IMR-90 (cell line): Measurements from ENCODE around the gene ST6GALNAC2. TPM values are rescaled to one million over a fixed set of nuclear protein-coding genes. Genes with fewer than 3 reads are reported as not detected.

Source experiments
- ATAC-seq: fragments of 200-7000 bp; cut with Tn5 transposase; 2 replicates; pipeline ENCODE4 v1.9.1; 2020; ENCODE audit warnings: low read depth, mild to moderate bottlenecking, moderate library complexity
- BruUV-seq: library from RNA; stranded (reverse); fragments of 400-500 nt; replicated peaks from 2 replicates; lab custom pipeline; 2021; lab: Mats Ljungman, UMichigan
- CTCF ChIA-PET: fragments of 300-600 bp; formaldehyde crosslinking; extraction: SDS; loops from one replicate; lab custom pipeline; 2021; ENCODE audit warnings: antibody characterized with exemption; lab: Yijun Ruan, JAX
- POLR2A ChIA-PET: fragments of 300-600 bp; sonication (Branson Sonifier 250); formaldehyde crosslinking; loops from one replicate; lab custom pipeline; 2022; ENCODE audit warnings: antibody characterized with exemption; ENCODE audit not compliant: unreplicated experiment; lab: Charles Lee
- DNase-seq: peaks from one replicate; pipeline ENCODE4 v3.0.0; 2013
- H2AFZ ChIP-seq: replicated peaks from 2 replicates; pipeline ENCODE3; 2013; ENCODE audit warnings: low read length, mild to moderate bottlenecking; ENCODE audit not compliant: poor library complexity
- H2AK5ac ChIP-seq: 2 replicates; pipeline ENCODE4 v1.6.1; 2013; ENCODE audit warnings: low read depth, low read length, inconsistent platforms
- H2AK9ac ChIP-seq: replicated peaks from 2 replicates; pipeline ENCODE3; 2013; ENCODE audit warnings: mild to moderate bottlenecking, low read depth, low read length, moderate library complexity; ENCODE audit not compliant: poor library complexity
- H2BK120ac ChIP-seq: 2 replicates; pipeline ENCODE4 v1.6.1; 2013; ENCODE audit warnings: low read depth, low read length, inconsistent platforms
- H2BK15ac ChIP-seq: 3 replicates; pipeline ENCODE4 v1.6.1; 2013; ENCODE audit warnings: low read depth, low read length, inconsistent platforms
- H2BK20ac ChIP-seq: 2 replicates; pipeline ENCODE4 v1.6.1; 2013; ENCODE audit warnings: low read depth, mild to moderate bottlenecking, inconsistent platforms, low read length, moderate library complexity
- H2BK5ac ChIP-seq: 2 replicates; pipeline ENCODE4 v1.6.1; 2013; ENCODE audit warnings: mild to moderate bottlenecking, low read depth, low read length, inconsistent platforms; ENCODE audit not compliant: poor library complexity, severe bottlenecking
- H3K14ac ChIP-seq: replicated peaks from 2 replicates; pipeline ENCODE4 v1.6.1; 2013; ENCODE audit warnings: low read depth, low read length, inconsistent platforms
- H3K18ac ChIP-seq: 2 replicates; pipeline ENCODE4 v1.6.1; 2013; ENCODE audit warnings: low read depth, low read length, control low read depth
- H3K23ac ChIP-seq: 2 replicates; pipeline ENCODE4 v1.6.1; 2013; ENCODE audit warnings: low read depth, low read length, inconsistent platforms
- H3K27ac ChIP-seq: 2 replicates; pipeline ENCODE4 v1.5.1; 2013; ENCODE audit warnings: mild to moderate bottlenecking, control low read depth, low read length; ENCODE audit not compliant: insufficient read depth
- H3K27me3 ChIP-seq: 2 replicates; pipeline ENCODE4 v1.6.1; 2013; ENCODE audit warnings: low read length; ENCODE audit not compliant: control insufficient read depth, insufficient read depth
- H3K36me3 ChIP-seq: 2 replicates; pipeline ENCODE4 v1.6.1; 2013; ENCODE audit warnings: low read length, mixed read lengths; ENCODE audit not compliant: control insufficient read depth, insufficient read depth
- H3K4ac ChIP-seq: 2 replicates; pipeline ENCODE4 v1.6.1; 2013; ENCODE audit warnings: low read depth, low read length, inconsistent platforms
- H3K4me1 ChIP-seq: 2 replicates; pipeline ENCODE4 v1.6.1; 2013; ENCODE audit warnings: low read length, mixed read lengths; ENCODE audit not compliant: control insufficient read depth, insufficient read depth
- H3K4me2 ChIP-seq: 2 replicates; pipeline ENCODE4 v1.6.1; 2013; ENCODE audit warnings: low read depth, mild to moderate bottlenecking, control low read depth, low read length, moderate library complexity
- H3K4me3 ChIP-seq: 2 replicates; pipeline ENCODE4 v1.5.1; 2013; ENCODE audit warnings: low read depth, mild to moderate bottlenecking, control low read depth, low read length, moderate library complexity; ENCODE audit not compliant: insufficient read depth
- H3K56ac ChIP-seq: 2 replicates; pipeline ENCODE4 v1.6.1; 2013; ENCODE audit warnings: low read length, inconsistent platforms; ENCODE audit not compliant: insufficient read depth; ENCODE audit errors: extremely low read depth
- H3K79me1 ChIP-seq, 2 experiments: 2 replicates each; pipeline ENCODE4 v1.6.1; 2013; ENCODE audit warnings: low read length in 2 of 2, inconsistent platforms in 1 of 2, low read depth in 1 of 2
- H3K9ac ChIP-seq: 2 replicates; pipeline ENCODE4 v1.6.1; 2013; ENCODE audit warnings: low read depth, low read length, control low read depth
- H3K9me1 ChIP-seq: 2 replicates; pipeline ENCODE4 v1.6.1; 2013; ENCODE audit warnings: low read length, inconsistent platforms; ENCODE audit not compliant: insufficient read depth
- H3K9me3 ChIP-seq: 2 replicates; pipeline ENCODE4 v1.6.1; 2013; ENCODE audit warnings: low read length; ENCODE audit not compliant: control insufficient read depth, insufficient read depth
- H4K20me1 ChIP-seq: 2 replicates; pipeline ENCODE4 v1.6.1; 2013; ENCODE audit warnings: low read length, inconsistent platforms; ENCODE audit not compliant: insufficient read depth
- H4K5ac ChIP-seq: 2 replicates; pipeline ENCODE4 v1.6.1; 2013; ENCODE audit warnings: mild to moderate bottlenecking, low read depth, low read length, control low read depth
- H4K8ac ChIP-seq, 2 experiments: 2 replicates each; pipeline ENCODE4 v1.6.1; 2013; ENCODE audit warnings: low read depth in 2 of 2, low read length in 2 of 2, control low read depth in 1 of 2, inconsistent platforms in 1 of 2
- H4K91ac ChIP-seq: 2 replicates; pipeline ENCODE4 v1.6.1; 2013; ENCODE audit warnings: low read depth, low read length, inconsistent platforms; ENCODE audit not compliant: insufficient read depth
- BHLHE40 ChIP-seq: fragments of 150-350 bp; IDR thresholded peaks from 2 replicates; pipeline ENCODE4 v1.6.1; 2016; ENCODE audit warnings: mild to moderate bottlenecking, low read depth, low read length
- CEBPB ChIP-seq: IDR thresholded peaks from 2 replicates; pipeline ENCODE4 v1.6.1; 2012; ENCODE audit warnings: low read depth, low read length, improper control_type of control experiment
- CHD1 ChIP-seq: IDR thresholded peaks from 2 replicates; pipeline ENCODE4 v1.6.1; 2012; ENCODE audit warnings: low read depth, low read length, improper control_type of control experiment
- FOS ChIP-seq: fragments of 150-350 bp; IDR thresholded peaks from 2 replicates; pipeline ENCODE4 v1.6.1; 2016; ENCODE audit warnings: low read depth, low read length
- MAZ ChIP-seq: IDR thresholded peaks from 2 replicates; pipeline ENCODE4 v1.6.1; 2012; ENCODE audit warnings: low read depth, mild to moderate bottlenecking, low read length, improper control_type of control experiment, moderate library complexity, borderline replicate concordance
- NFE2L2 ChIP-seq: fragments of 150-350 bp; IDR thresholded peaks from 2 replicates; pipeline ENCODE4 v1.6.1; 2016; ENCODE audit warnings: low read depth, mild to moderate bottlenecking, low read length
- RAD21 ChIP-seq: IDR thresholded peaks from 2 replicates; pipeline ENCODE4 v1.6.1; 2012; ENCODE audit warnings: low read length, improper control_type of control experiment
- RFX5 ChIP-seq: IDR thresholded peaks from 2 replicates; pipeline ENCODE4 v1.8.0; 2012; ENCODE audit warnings: low read depth, mild to moderate bottlenecking, low read length, moderate library complexity
- SMC3 ChIP-seq: fragments of 150-350 bp; IDR thresholded peaks from 2 replicates; pipeline ENCODE4 v1.6.1; 2016; ENCODE audit warnings: low read depth, mild to moderate bottlenecking, antibody characterized with exemption, low read length, moderate library complexity
- WGBS, 2 experiments: methylation state at CpG; one replicate each; pipeline versions ENCODE4 v1.1.5 to v1.1.7; 2013; ENCODE audit warnings: missing lambda C conversion rate in 2 of 2; ENCODE audit not compliant: insufficient read length in 1 of 2; ENCODE audit errors: extremely low coverage in 2 of 2; 5-methylcytosine and 5-hydroxymethylcytosine counted together
- dilution Hi-C: fragments of 300-500 bp; cut with HindIII; formaldehyde crosslinking; loops from one replicate; pipeline ENCODE4 v1.14.3; 2018; ENCODE audit warnings: low sequenced_read_pairs; ENCODE audit not compliant: unreplicated experiment
- in situ Hi-C: fragments of 300-500 bp; cut with MboI; formaldehyde crosslinking; loops from 3 replicates; pipeline ENCODE4 v1.14.3; 2019; ENCODE audit warnings: low sequenced_read_pairs, inconsistent platforms, mixed read lengths
- intact Hi-C: fragments of 100-400 bp; cut with micrococcal nuclease; formaldehyde crosslinking; loops from 2 replicates; pipeline ENCODE4 v1.10.0; 2022
- polyA plus RNA-seq, 3 experiments: library from polyadenylated mRNA; depleted of rRNA; stranded (reverse); fragments of >200 nt; gene quantifications; 2 replicates each; pipeline ENCODE4 v1.2.3, GENCODE V29; 2012; ENCODE audit warnings: low replicate concordance in 1 of 3
- total RNA-seq: library from RNA; depleted of rRNA; stranded (reverse); fragments of >200 nt; gene quantifications from 2 replicates; pipeline ENCODE4 v1.2.3, GENCODE V29; 2012
- TF ChIP-seq, protein P1 (sequence below): fragments of 150-350 bp; IDR thresholded peaks from 2 replicates; pipeline ENCODE4 v1.6.1; 2016; ENCODE audit warnings: low read depth, mild to moderate bottlenecking, low read length, moderate library complexity, borderline replicate concordance
- TF ChIP-seq, protein P2 (sequence below): fragments of 150-350 bp; IDR thresholded peaks from 2 replicates; pipeline ENCODE4 v1.6.1; 2017; ENCODE audit warnings: mild to moderate bottlenecking, antibody characterized with exemption, low read length, low read depth

Gene ST6GALNAC2
- total and polyA plus RNA-seq, 2 of the 4 experiments (the other 2 are of a cell fraction) = 0.10 TPM; not detected in 1

DNA sequence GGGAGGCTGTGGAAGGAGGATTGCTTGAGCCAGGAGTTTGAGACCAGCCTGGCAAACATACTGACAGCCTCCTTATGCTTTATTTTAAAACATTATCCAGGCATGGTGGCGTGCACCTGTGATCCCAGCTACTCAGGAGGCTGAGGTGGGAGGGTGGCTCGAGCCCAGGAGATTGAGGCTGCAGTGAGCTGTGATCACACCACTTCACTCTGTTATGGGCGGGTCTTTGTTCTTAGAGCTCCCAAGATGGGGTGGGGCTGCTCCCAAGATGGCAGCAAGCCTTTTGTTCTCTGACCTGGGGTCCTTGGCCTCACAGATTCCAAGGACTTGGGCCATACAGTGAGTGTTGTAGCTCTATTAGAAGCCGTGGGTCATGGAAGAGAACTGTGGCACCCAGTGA is 26.1 kb upstream of the ST6GALNAC2 start:
- ATAC-seq = no peak
- CTCF ChIA-PET = no interaction called here

More for the DNA sequence above, 26.1 kb upstream of the ST6GALNAC2 start:
- H3K27me3 ChIP-seq = 0 out of 2 replicates have a peak, but pooled peaks cover 2% of the 10 kb centered on the region
- no peak overlapping the region for H4K8ac ChIP-seq
- no peak overlapping the region for H2BK120ac ChIP-seq
- H3K4me1 ChIP-seq = no peaks in the 10 kb centered on the region
- POLR2A ChIA-PET = no interaction called here
- no peak overlapping the region for H2AFZ ChIP-seq
- no peak overlapping the region for H2AK5ac ChIP-seq
- no peak overlapping the region for H3K18ac ChIP-seq
- H3K4me2 ChIP-seq = no peak overlapping the region
- no peak overlapping the region for H4K5ac ChIP-seq
- no TSS peak for BruUV-seq
- no peaks in the 10 kb centered on the region for H3K79me1 ChIP-seq
- dilution Hi-C loops = no loop called here
- no peak for TF ChIP-seq SMC3
- TF ChIP-seq, protein P1, sequence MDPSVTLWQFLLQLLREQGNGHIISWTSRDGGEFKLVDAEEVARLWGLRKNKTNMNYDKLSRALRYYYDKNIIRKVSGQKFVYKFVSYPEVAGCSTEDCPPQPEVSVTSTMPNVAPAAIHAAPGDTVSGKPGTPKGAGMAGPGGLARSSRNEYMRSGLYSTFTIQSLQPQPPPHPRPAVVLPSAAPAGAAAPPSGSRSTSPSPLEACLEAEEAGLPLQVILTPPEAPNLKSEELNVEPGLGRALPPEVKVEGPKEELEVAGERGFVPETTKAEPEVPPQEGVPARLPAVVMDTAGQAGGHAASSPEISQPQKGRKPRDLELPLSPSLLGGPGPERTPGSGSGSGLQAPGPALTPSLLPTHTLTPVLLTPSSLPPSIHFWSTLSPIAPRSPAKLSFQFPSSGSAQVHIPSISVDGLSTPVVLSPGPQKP = no peak
- TF ChIP-seq BHLHE40 = no peak
- TF ChIP-seq CEBPB = no peak
- no peak for TF ChIP-seq RAD21
- TF ChIP-seq NFE2L2 = no peak
- TF ChIP-seq, protein P2, sequence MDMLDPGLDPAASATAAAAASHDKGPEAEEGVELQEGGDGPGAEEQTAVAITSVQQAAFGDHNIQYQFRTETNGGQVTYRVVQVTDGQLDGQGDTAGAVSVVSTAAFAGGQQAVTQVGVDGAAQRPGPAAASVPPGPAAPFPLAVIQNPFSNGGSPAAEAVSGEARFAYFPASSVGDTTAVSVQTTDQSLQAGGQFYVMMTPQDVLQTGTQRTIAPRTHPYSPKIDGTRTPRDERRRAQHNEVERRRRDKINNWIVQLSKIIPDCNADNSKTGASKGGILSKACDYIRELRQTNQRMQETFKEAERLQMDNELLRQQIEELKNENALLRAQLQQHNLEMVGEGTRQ = no peak
- TF ChIP-seq MAZ = no peak
- no peak for TF ChIP-seq RFX5
- TF ChIP-seq FOS = no peak
- TF ChIP-seq CHD1 = no peak
- H4K20me1 ChIP-seq = no peaks in the 10 kb centered on the region
- no peak overlapping the region for H4K91ac ChIP-seq
- H2AK9ac ChIP-seq = no peak overlapping the region
- no peak overlapping the region for H3K4ac ChIP-seq
- no CpG with 5 or more reads among the region's 4 CpGs for WGBS, 2 experiments
- H3K4me3 ChIP-seq = no peak overlapping the region
- H2BK20ac ChIP-seq = no peak overlapping the region
- H3K9me1 ChIP-seq = no peaks in the 10 kb centered on the region
- no peak overlapping the region for H2BK5ac ChIP-seq
- H3K9ac ChIP-seq = no peak overlapping the region
- no peak overlapping the region for H3K14ac ChIP-seq
- no peak overlapping the region for H3K56ac ChIP-seq
- no peak overlapping the region for H3K27ac ChIP-seq
- intact Hi-C loops = no loop called here
- no peaks in the 10 kb centered on the region for H3K9me3 ChIP-seq
- no peak for DNase-seq
- H3K36me3 ChIP-seq = no peaks in the 10 kb centered on the region
- no peak overlapping the region for H3K23ac ChIP-seq
- H2BK15ac ChIP-seq = no peak overlapping the region
- in situ Hi-C loops = no loop called here
